Activated T-cell treated with anti-CD3 and anti-CD28 coated beads for 48 hours (primary cell): Measurements from ENCODE around the gene KRTAP15-1.

Experiments used
- DNase-seq: peaks from one replicate; pipeline ENCODE4 v3.0.0-alpha.2; 2020; ENCODE audit warnings: low read depth

The KRTAP15-1 gene

GRCh38 chr21:30487336-30487735 is 47.3 kb downstream of the KRTAP15-1 start, which contains the start of gene KRTAP19-2:
TSS of gene KRTAP19-2 (minus strand) at chr21:30487436. CDS start at chr21:30487348, 88 bp downstream.
- no peak for DNase-seq
